ENCODE measurements around the gene MYO1B. TPM values are rescaled to one million over a fixed set of nuclear protein-coding genes. Genes with fewer than 3 reads are reported as not detected.

The MYO1B gene
- polyA plus RNA-seq, 1 donor (not counting 4 experiments of a cell fraction or from before 2014, with no cell fraction given), result 277 TPM

DNA sequence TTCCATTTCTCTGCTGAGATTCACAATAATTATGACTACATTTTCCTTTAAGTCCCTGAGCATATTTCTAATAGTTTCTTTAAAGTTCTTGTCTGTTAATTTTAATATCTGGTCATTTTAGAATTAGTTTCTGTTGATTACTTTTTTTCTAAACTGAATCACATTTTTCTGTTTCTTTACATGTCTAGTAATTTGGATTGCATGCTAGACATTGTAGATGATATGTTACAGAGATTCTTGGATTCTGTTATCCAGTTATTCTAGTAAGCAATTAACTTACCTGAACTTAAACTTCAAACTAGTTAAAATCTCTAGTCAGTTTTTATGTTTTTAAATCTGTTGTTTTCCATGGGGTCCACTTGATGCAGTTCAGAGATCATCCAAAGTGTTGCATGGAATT, 214.0 kb downstream of the MYO1B start:
- no peaks in the 10 kb centered on the region for H3K79me2 ChIP-seq (ENCODE audit: control insufficient read depth, insufficient read depth, low read length)
- peak; percentile 13 for FAIRE-seq
- H3K36me3 ChIP-seq (ENCODE audit: control insufficient read depth in 2 of 2, extremely low read depth in 1 of 2, insufficient read depth in 2 of 2, low read length in 2 of 2), result no peaks in the 10 kb centered on the region
- H3K9ac ChIP-seq (ENCODE audit: control insufficient read depth, extremely low read depth, insufficient read depth, low read length), result no peak overlapping the region
- no peaks in the 10 kb centered on the region for H3K9me3 ChIP-seq (ENCODE audit: control insufficient read depth, low read depth, low read length)
- H3K4me2 ChIP-seq (ENCODE audit: control insufficient read depth, extremely low read depth, insufficient read depth, low read depth, low read length), result no peak overlapping the region
- H3K27ac ChIP-seq (ENCODE audit: control insufficient read depth, insufficient read depth, low read length), result no peak overlapping the region
- no peaks in the 10 kb centered on the region for H3K4me1 ChIP-seq (ENCODE audit: control insufficient read depth, extremely low read depth, insufficient read depth, low read length)
- no peak overlapping the region for H3K4me3 ChIP-seq (ENCODE audit: control insufficient read depth in 2 of 3, extremely low read depth in 1 of 3, insufficient read depth in 2 of 3, low read depth in 1 of 3, low read length in 3 of 3)
- H2AFZ ChIP-seq (ENCODE audit: control insufficient read depth, low read length), result no peak overlapping the region
- dilution Hi-C loops (cut with MboI; ENCODE audit: extremely low pct_ligation_motif_present, low sequenced_read_pairs), result no loop called here
- H4K20me1 ChIP-seq (ENCODE audit: control insufficient read depth, extremely low read depth, insufficient read depth, low read length), result no peaks in the 10 kb centered on the region
- no peak for DNase-seq (ENCODE audit: low read depth, low spot score)
- H3K9me1 ChIP-seq (ENCODE audit: control insufficient read depth, extremely low read depth, insufficient read depth, low read length), result no peaks in the 10 kb centered on the region
- TF ChIP-seq EZH2 (IDR thresholded peaks at IDR 0.05; ENCODE audit: low read length) (no peak), CTCF (optimal IDR thresholded peaks at IDR 0.05 in 1 of 3, IDR thresholded peaks at IDR 0.05 in 1 of 3, conservative IDR thresholded peaks at IDR 0.05 in 1 of 3; ENCODE audit: extremely low read depth in 1 of 3, insufficient read depth in 2 of 3, low read length in 3 of 3) (no peak)
- H3K27me3 ChIP-seq (ENCODE audit: control insufficient read depth, extremely low read depth, insufficient read depth, low read length), result no peaks in the 10 kb centered on the region

DNA sequence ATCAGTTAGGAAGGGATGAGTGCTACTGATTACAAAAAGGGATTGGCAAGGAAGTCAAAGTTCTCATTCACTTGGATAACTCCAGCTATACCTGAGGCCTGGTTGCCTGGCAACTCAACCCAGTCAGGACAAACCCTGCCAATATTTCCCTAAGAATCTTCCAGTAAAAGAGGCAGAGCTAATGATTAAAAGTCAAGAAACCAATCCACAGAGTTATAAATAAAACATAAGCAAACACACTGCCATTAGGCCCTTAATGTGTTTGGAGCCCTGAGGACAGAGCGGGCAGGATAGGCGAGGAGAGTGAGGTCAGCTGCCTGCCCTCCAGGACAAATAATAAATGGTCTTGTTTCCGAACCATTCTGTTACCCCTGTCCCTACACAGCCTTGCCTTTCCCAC, 217.2 kb downstream of the MYO1B start:
- TF ChIP-seq CTCF (optimal IDR thresholded peaks at IDR 0.05 in 1 of 3, IDR thresholded peaks at IDR 0.05 in 1 of 3, conservative IDR thresholded peaks at IDR 0.05 in 1 of 3; ENCODE audit: extremely low read depth in 1 of 3, insufficient read depth in 2 of 3, low read length in 3 of 3), result no peak
- no peak for TF ChIP-seq EZH2 (IDR thresholded peaks at IDR 0.05; ENCODE audit: low read length)
- H3K4me2 ChIP-seq (ENCODE audit: control insufficient read depth, extremely low read depth, insufficient read depth, low read depth, low read length), result no peak overlapping the region
- no peak overlapping the region for H3K9ac ChIP-seq (ENCODE audit: control insufficient read depth, extremely low read depth, insufficient read depth, low read length)
- no peak for DNase-seq (ENCODE audit: low read depth, low spot score)
- no peak overlapping the region for H3K27ac ChIP-seq (ENCODE audit: control insufficient read depth, insufficient read depth, low read length)
- no peak overlapping the region for H2AFZ ChIP-seq (ENCODE audit: control insufficient read depth, low read length)
- no peaks in the 10 kb centered on the region for H4K20me1 ChIP-seq (ENCODE audit: control insufficient read depth, extremely low read depth, insufficient read depth, low read length)
- no peak for FAIRE-seq
- H3K36me3 ChIP-seq (ENCODE audit: control insufficient read depth in 2 of 2, extremely low read depth in 1 of 2, insufficient read depth in 2 of 2, low read length in 2 of 2), result no peaks in the 10 kb centered on the region
- dilution Hi-C loops (cut with MboI; ENCODE audit: extremely low pct_ligation_motif_present, low sequenced_read_pairs), result no loop called here
- no peak overlapping the region for H3K4me3 ChIP-seq (ENCODE audit: control insufficient read depth in 2 of 3, extremely low read depth in 1 of 3, insufficient read depth in 2 of 3, low read depth in 1 of 3, low read length in 3 of 3)
- H3K27me3 ChIP-seq (ENCODE audit: control insufficient read depth, extremely low read depth, insufficient read depth, low read length), result no peaks in the 10 kb centered on the region
- H3K9me3 ChIP-seq (ENCODE audit: control insufficient read depth, low read depth, low read length), result no peaks in the 10 kb centered on the region
- no peaks in the 10 kb centered on the region for H3K4me1 ChIP-seq (ENCODE audit: control insufficient read depth, extremely low read depth, insufficient read depth, low read length)
- H3K79me2 ChIP-seq (ENCODE audit: control insufficient read depth, insufficient read depth, low read length), result no peaks in the 10 kb centered on the region
- H3K9me1 ChIP-seq (ENCODE audit: control insufficient read depth, extremely low read depth, insufficient read depth, low read length), result no peaks in the 10 kb centered on the region
